22Rv1 (cell line): Measurements from ENCODE around the gene DNAJC17.

ENCODE experiments used
- H3K27ac ChIP-seq: fragments of 450-650 bp; 2 replicates; pipeline ENCODE4 v1.5.1; 2017
- CTCF ChIP-seq: fragments of 450-650 bp; IDR thresholded peaks from 2 replicates; pipeline ENCODE4 v1.5.1; 2017; ENCODE audit warnings: mild to moderate bottlenecking
- ZFX ChIP-seq: fragments of 450-650 bp; IDR thresholded peaks from 2 replicates; pipeline ENCODE4 v1.6.1; 2017; ENCODE audit warnings: antibody characterized with exemption, borderline replicate concordance

The DNAJC17 gene

DNA sequence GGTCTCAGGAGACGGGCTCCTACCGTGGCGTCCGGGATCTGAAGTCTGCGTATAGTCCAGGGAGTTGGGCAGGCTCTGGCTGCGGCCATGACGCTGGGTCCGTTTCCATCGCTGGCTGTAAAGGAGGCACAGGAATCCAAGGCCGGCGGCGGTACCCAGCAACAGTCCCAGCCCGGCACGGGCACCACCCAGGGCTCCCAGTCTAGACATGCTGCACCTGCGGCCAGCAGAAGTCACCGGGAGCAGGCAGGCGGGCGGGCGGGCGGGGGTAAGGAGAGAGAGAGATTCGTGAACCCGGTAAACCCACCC, 52.7 kb downstream of the DNAJC17 start:
- H3K27ac ChIP-seq = peak overlapping the region; percentile 88

DNA sequence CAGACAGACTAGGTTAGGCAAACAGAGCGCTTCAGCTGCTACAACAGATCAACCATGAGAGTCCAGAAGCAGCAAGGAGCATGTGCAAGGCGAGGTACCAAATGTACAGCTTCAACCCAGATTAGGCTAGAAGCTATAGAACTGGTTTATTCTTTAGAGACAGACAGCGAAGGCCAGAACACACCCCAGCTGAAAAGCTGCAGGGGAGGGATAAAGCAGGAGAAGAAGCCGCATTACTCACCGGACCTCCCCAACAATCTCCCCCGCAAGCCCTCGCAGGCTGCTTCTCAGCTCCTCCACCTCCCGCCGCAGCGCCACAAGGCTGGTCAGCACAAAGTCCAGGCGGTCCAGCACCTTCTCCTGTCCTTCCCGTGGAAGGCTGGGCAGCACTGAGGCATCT, 55.5 kb downstream of the DNAJC17 start:
- no peak overlapping the region for H3K27ac ChIP-seq
- TF ChIP-seq CTCF (no peak), ZFX (no peak)

More for the DNA sequence above, 52.7 kb downstream of the DNAJC17 start:
- TF ChIP-seq ZFX (no peak), CTCF (no peak)

DNA sequence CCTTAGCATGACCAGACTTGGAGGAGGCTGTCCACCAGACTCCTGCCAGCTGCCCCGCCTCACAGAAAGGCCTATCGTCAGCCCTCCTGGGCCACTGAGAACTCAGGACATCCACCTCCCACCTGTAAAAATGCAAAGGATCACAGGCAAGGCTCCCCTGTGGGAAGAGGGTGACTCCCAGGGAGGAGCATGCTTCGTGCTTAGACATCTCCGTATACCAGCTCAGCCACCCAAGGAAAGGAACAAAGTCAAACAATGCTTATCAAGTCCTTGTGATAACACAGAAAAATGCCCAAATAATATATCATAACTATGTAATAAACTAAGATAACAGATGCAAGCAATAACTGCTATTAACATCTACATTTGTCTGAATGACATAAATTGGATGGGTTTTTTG, 56.4 kb downstream of the DNAJC17 start:
- TF ChIP-seq CTCF = no peak
- TF ChIP-seq ZFX = no peak
- H3K27ac ChIP-seq = no peak overlapping the region

DNA sequence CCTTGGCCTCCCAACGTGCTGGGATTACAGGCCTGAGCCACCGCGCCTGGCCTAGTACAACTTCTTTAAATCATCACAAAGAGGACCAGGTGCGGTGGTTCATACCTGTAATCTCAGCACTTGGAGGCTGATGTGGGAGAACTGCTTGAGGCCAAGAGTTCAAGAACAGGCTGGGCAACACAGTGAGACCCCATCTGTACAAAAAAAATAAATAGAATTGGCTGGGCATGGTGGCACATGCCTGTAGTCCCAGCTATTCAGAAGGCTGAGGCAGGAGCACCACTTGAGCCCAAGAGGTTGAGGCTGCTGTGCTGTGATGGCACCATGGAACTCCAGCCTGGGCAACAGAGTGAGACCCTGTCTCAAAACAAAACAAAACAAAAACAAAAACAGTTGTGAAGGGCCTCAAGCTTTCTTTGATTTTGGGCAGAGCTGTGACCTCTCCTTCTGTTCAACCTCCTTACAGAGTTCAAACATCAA, 58.1 kb downstream of the DNAJC17 start:
- no peak overlapping the region for H3K27ac ChIP-seq
- TF ChIP-seq CTCF = no peak
- no peak for TF ChIP-seq ZFX

DNA sequence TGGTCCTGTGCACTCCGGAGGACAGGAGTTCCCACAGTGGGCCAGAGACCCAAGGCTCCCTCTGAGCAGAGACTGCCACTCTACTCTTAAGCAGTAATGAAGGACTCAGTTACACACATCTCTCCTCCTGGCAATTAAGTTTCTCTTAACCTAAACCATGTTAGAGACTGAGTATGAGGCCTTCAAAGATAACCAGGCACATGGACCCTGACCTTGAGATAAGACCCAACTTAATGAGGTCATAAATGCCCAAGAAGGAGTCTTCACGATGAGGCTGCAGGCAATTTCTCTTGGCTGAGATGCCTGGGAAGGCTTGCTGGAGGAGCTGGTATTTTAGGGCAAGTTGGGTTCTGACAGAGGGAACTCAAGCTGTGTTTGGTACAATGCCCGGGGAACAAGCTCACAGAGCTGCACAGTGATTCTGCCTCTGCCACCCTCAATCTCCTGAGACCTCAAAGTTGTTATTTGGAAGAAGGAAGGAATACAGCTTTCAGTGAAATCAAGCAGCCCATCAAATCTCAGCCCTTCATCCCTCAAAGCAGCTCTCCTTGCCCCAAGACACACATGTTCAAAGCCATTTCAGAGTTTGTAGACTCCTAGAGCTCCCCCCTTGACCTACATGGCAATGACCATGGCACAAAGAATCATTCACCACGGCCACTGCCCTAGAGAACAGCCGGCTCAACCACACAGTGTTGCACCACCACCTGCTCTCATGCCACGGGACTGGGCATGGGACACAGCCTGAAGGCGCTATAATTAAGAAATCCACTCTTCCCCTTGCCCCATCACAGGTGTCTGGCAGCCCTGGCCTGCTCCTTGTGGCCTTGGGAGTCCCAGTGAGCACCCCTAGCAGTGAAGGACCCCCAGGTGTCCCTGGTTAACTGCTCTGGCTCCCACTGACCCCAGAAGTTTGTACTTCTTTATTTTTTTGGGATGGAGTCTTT, 59.3 kb downstream of the DNAJC17 start:
- TF ChIP-seq CTCF = no peak
- H3K27ac ChIP-seq = peak overlapping the region; percentile 31; the same call in 1 of the 2 replicates

- peak overlapping the region; percentile 31; the same call in 1 of the 2 replicates for H3K27ac ChIP-seq
- no peak for TF ChIP-seq CTCF
Measured at GRCh38 chr15:40746916-40747418, 60.3 kb downstream of the DNAJC17 start.

- H3K27ac ChIP-seq = no peak overlapping the region
- TF ChIP-seq CTCF (no peak), ZFX (no peak)
Measured at GRCh38 chr15:40744815-40745152, 62.5 kb downstream of the DNAJC17 start.
